BLaER1 treated with 17β-estradiol and CSF1 and Interleukin-3, amounts not matched to agents 10 nM and 100 nM (cell line): ENCODE results near the gene GIT1.

Experiments used
- H3K27ac ChIP-seq, 11 experiments: shearing (Covaris generic); formaldehyde crosslinking; 2 replicates each; pipeline ENCODE4 v1.8.1; 2022
- H3K27me3 ChIP-seq, 11 experiments: shearing (Covaris generic); formaldehyde crosslinking; 2 replicates each; pipeline ENCODE4 v1.8.1; 2022
- H3K36me3 ChIP-seq, 11 experiments: shearing (Covaris generic); formaldehyde crosslinking; 2 replicates each; pipeline ENCODE4 v1.8.1; 2022
- H3K4me1 ChIP-seq, 10 experiments: shearing (Covaris generic); formaldehyde crosslinking; 2 replicates each; pipeline ENCODE4 v1.8.1; 2022
- H3K4me2 ChIP-seq, 11 experiments: shearing (Covaris generic); formaldehyde crosslinking; 2 replicates each; pipeline ENCODE4 v1.8.1; 2022
- H3K4me3 ChIP-seq, 10 experiments: shearing (Covaris generic); formaldehyde crosslinking; 2 replicates each; pipeline ENCODE4 v1.8.1; 2022
- H3K9ac ChIP-seq, 11 experiments: shearing (Covaris generic); formaldehyde crosslinking; 2 replicates each; pipeline ENCODE4 v1.8.1; 2022
- H3K9me3 ChIP-seq, 11 experiments: shearing (Covaris generic); formaldehyde crosslinking; replicated peaks in 1 of 11; 2 replicates each; pipeline ENCODE4 v1.8.1; 2022
- H4K20me1 ChIP-seq, 11 experiments: shearing (Covaris generic); formaldehyde crosslinking; 2 replicates each; pipeline ENCODE4 v1.8.1; 2022
- Cebpa-rat ChIP-seq, 11 experiments: shearing (Covaris generic); IDR thresholded peaks; 2 replicates each; pipeline ENCODE4 v1.8.1; 2022

Gene GIT1

GRCh38 chr17:29546085-29546484, 43.4 kb downstream of the GIT1 start:
- Histone ChIP-seq H4K20me1 (peaks cover 0 to 13% (median 0%) of the 10 kb centered on the region in 11 experiments; a peak in 4 of 22 replicates), H3K9ac (no peak overlapping the region), H3K36me3 (peaks cover 41 to 75% (median 51%) of the 10 kb centered on the region in 11 experiments), H3K4me3 (no peak overlapping the region), H3K27ac (no peak overlapping the region), H3K4me2 (no peak overlapping the region), H3K9me3 (peaks cover 0 to 4% (median 0%) of the 10 kb centered on the region in 11 experiments; a peak in 2 of 22 replicates), H3K4me1 (peaks cover 6 to 17% (median 10%) of the 10 kb centered on the region in 10 experiments; a peak in 15 of 20 replicates), H3K27me3 (no peaks in the 10 kb centered on the region)
- no peak for TF ChIP-seq Cebpa-rat (IDR thresholded peaks at IDR 0.05)

GRCh38 chr17:29544066-29544465, 45.4 kb downstream of the GIT1 start:
- Histone ChIP-seq H3K4me3 (no peak overlapping the region), H3K27me3 (no peaks in the 10 kb centered on the region), H4K20me1 (peaks cover 0 to 13% (median 0%) of the 10 kb centered on the region in 11 experiments; a peak in 4 of 22 replicates), H3K4me2 (no peak overlapping the region), H3K9me3 (no peaks in the 10 kb centered on the region), H3K4me1 (peaks cover 0 to 4% (median 1%) of the 10 kb centered on the region in 10 experiments; a peak in 11 of 20 replicates), H3K36me3 (peaks cover 59 to 92% (median 68%) of the 10 kb centered on the region in 11 experiments), H3K27ac (no peak overlapping the region), H3K9ac (no peak overlapping the region)
- TF ChIP-seq Cebpa-rat (IDR thresholded peaks at IDR 0.05), result no peak

GRCh38 chr17:29533976-29534375, 55.5 kb downstream of the GIT1 start:
- peaks cover 0 to 5% (median 0%) of the 10 kb centered on the region in 11 experiments; a peak in 1 of 22 replicates for H3K9me3 ChIP-seq
- H3K9ac ChIP-seq, result no peak overlapping the region
- peaks cover 77 to 92% (median 85%) of the 10 kb centered on the region in 11 experiments for H3K36me3 ChIP-seq
- no peaks in the 10 kb centered on the region for H3K27me3 ChIP-seq
- peaks cover 0 to 52% (median 3%) of the 10 kb centered on the region in 11 experiments; a peak in 8 of 22 replicates for H4K20me1 ChIP-seq
- no peaks in the 10 kb centered on the region for H3K4me1 ChIP-seq
- no peak overlapping the region for H3K4me2 ChIP-seq
- H3K4me3 ChIP-seq, result no peak overlapping the region
- no peak overlapping the region for H3K27ac ChIP-seq
- TF ChIP-seq Cebpa-rat (IDR thresholded peaks at IDR 0.05), result no peak

GRCh38 chr17:29526322-29526721, 63.1 kb downstream of the GIT1 start:
- no peak overlapping the region for H3K4me3 ChIP-seq
- H3K4me2 ChIP-seq, result no peak overlapping the region
- peaks cover 97 to 100% (median 99%) of the 10 kb centered on the region in 11 experiments for H3K36me3 ChIP-seq
- no peaks in the 10 kb centered on the region for H3K4me1 ChIP-seq
- 0 out of 22 replicates have a peak, but pooled peaks of 3 of the 11 experiments have one; percentile 9 to 26 (median 10) for TF ChIP-seq Cebpa-rat (IDR thresholded peaks at IDR 0.05)
- H3K9ac ChIP-seq, result no peak overlapping the region
- H4K20me1 ChIP-seq, result peaks cover 0 to 72% (median 7%) of the 10 kb centered on the region in 11 experiments; a peak in 8 of 22 replicates
- no peak overlapping the region for H3K27ac ChIP-seq
- H3K27me3 ChIP-seq, result no peaks in the 10 kb centered on the region
- H3K9me3 ChIP-seq, result 0 out of 22 replicates have a peak, but pooled peaks cover 0 to 2% (median 0%) of the 10 kb centered on the region in 11 experiments

- TF ChIP-seq Cebpa-rat (IDR thresholded peaks at IDR 0.05), result no peak
- Histone ChIP-seq H3K9me3 (no peaks in the 10 kb centered on the region), H3K4me1 (no peaks in the 10 kb centered on the region), H3K9ac (no peak overlapping the region), H3K27ac (no peak overlapping the region), H3K27me3 (no peaks in the 10 kb centered on the region), H3K4me2 (no peak overlapping the region), H3K36me3 (peaks cover 98 to 100% (median 100%) of the 10 kb centered on the region in 11 experiments), H3K4me3 (no peak overlapping the region), H4K20me1 (peaks cover 0 to 71% (median 7%) of the 10 kb centered on the region in 11 experiments; a peak in 8 of 22 replicates)
Observed at GRCh38 chr17:29524692-29525091, 64.8 kb downstream of the GIT1 start.
